ENCODE results near the gene NFIC.

DNA sequence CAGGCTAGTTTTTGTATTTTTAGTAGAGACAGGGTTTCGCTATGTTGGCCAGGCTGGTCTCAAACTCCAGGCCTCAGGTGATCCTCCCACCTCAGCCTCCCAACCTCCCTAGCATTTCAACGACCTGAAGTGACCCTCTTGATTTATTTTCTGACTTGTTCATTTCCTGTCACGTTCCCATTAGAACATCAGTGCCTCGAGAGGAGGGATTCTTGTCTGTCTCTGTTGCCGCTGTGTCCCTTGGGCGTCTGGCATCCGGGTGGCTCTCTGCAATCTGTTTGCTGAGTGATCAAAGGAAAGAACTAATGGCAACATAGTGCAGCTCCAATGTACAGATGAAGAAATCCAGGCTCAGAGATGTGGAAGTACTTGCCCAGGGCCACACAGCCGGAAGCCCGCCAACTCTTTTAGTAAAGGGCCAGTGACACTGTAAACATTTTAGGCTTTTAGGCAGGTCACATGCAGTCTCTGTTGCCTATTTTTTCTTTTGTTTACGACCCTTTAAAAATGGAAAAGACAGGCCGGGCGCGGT is 47.5 kb downstream of the NFIC start:
- TF ChIP-seq, protein P1, sequence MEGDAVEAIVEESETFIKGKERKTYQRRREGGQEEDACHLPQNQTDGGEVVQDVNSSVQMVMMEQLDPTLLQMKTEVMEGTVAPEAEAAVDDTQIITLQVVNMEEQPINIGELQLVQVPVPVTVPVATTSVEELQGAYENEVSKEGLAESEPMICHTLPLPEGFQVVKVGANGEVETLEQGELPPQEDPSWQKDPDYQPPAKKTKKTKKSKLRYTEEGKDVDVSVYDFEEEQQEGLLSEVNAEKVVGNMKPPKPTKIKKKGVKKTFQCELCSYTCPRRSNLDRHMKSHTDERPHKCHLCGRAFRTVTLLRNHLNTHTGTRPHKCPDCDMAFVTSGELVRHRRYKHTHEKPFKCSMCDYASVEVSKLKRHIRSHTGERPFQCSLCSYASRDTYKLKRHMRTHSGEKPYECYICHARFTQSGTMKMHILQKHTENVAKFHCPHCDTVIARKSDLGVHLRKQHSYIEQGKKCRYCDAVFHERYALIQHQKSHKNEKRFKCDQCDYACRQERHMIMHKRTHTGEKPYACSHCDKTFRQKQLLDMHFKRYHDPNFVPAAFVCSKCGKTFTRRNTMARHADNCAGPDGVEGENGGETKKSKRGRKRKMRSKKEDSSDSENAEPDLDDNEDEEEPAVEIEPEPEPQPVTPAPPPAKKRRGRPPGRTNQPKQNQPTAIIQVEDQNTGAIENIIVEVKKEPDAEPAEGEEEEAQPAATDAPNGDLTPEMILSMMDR (IDR thresholded peaks at IDR 0.05), result no peak
- no peak for TF ChIP-seq POLR2A (IDR thresholded peaks at IDR 0.05)

Data from gastroesophageal sphincter (tissue), 3 donors.